Natural killer cell (primary cell): ENCODE measurements around the gene DDR2. TPM values are rescaled to one million over a fixed set of nuclear protein-coding genes. Genes with fewer than 3 reads are reported as not detected.

Experiments
- ATAC-seq, 3 donors: fragments of 150-1000 bp in 2 of 3; fragments of 200-7000 bp in 1 of 3; cut with Tn5 transposase; 1 replicate in 1 of 3; 2 replicates in 2 of 3; pipeline ENCODE4 v1.10.0; 2021; ENCODE audit warnings: mild to moderate bottlenecking in 2 of 3, moderate library complexity in 2 of 3
- DNase-seq, 2 donors: peaks; one replicate each; pipeline versions ENCODE4 v3.0.0 to v3.0.0-alpha.2; 2013 to 2021; ENCODE audit warnings: mixed read lengths in 1 of 2
- H3K27ac ChIP-seq: one replicate; pipeline ENCODE4 v1.5.1; 2013; ENCODE audit warnings: mild to moderate bottlenecking, low read length
- H3K27me3 ChIP-seq: one replicate; pipeline ENCODE4 v1.6.1; 2013; ENCODE audit warnings: low read length; ENCODE audit not compliant: control insufficient read depth, insufficient read depth
- H3K36me3 ChIP-seq: one replicate; pipeline ENCODE4 v1.6.1; 2013; ENCODE audit warnings: low read length; ENCODE audit not compliant: control insufficient read depth, insufficient read depth
- H3K4me1 ChIP-seq: one replicate; pipeline ENCODE4 v1.6.1; 2013; ENCODE audit warnings: low read length; ENCODE audit not compliant: control insufficient read depth, insufficient read depth
- H3K4me3 ChIP-seq: one replicate; pipeline ENCODE4 v1.5.1; 2013; ENCODE audit warnings: low read length
- H3K9me3 ChIP-seq: one replicate; pipeline ENCODE4 v1.6.1; 2013; ENCODE audit warnings: low read length; ENCODE audit not compliant: control insufficient read depth, insufficient read depth
- H3K27ac Mint-ChIP-seq, 2 donors: one replicate each; pipeline ENCODE4 v1.8.0; 2022; ENCODE audit warnings: mild to moderate bottlenecking in 2 of 2, mixed read lengths in 2 of 2, moderate library complexity in 1 of 2
- H3K27me3 Mint-ChIP-seq, 2 donors: one replicate each; pipeline ENCODE4 v1.8.0; 2022; ENCODE audit warnings: low read depth in 2 of 2, mixed read lengths in 2 of 2
- H3K36me3 Mint-ChIP-seq: one replicate; pipeline ENCODE4 v1.8.0; 2022; ENCODE audit warnings: mixed read lengths
- H3K4me1 Mint-ChIP-seq, 2 donors: one replicate each; pipeline ENCODE4 v1.8.0; 2022; ENCODE audit warnings: mixed read lengths in 2 of 2
- H3K4me3 Mint-ChIP-seq: one replicate; pipeline ENCODE4 v1.8.0; 2022; ENCODE audit warnings: mild to moderate bottlenecking, moderate library complexity, mixed read lengths
- H3K9me3 Mint-ChIP-seq, 2 donors: one replicate each; pipeline ENCODE4 v1.8.0; 2022; ENCODE audit warnings: mixed read lengths in 2 of 2
- CTCF ChIP-seq: fragments of 200-600 bp; IDR thresholded peaks from one replicate; pipeline ENCODE4 v1.8.0; 2022; ENCODE audit warnings: antibody characterized with exemption
- WGBS: methylation state at CpG from one replicate; pipeline ENCODE4 v1.1.7; 2013; ENCODE audit warnings: missing lambda C conversion rate; ENCODE audit not compliant: insufficient coverage; 5-methylcytosine and 5-hydroxymethylcytosine counted together
- intact Hi-C: fragments of 100-400 bp; cut with micrococcal nuclease; formaldehyde crosslinking; loops from one replicate; pipeline ENCODE4 v1.14.2; 2022
- total RNA-seq, 4 donors: library from RNA; stranded (reverse); fragments of 120-200 nt in 1 of 4; gene quantifications; one replicate each; pipeline versions ENCODE4 v1.2.3 to v1.2.4, GENCODE V29; 2013 to 2022

DDR2 gene
- total RNA-seq, 3 donors from 2014 or later (not counting 1 experiment from before 2014, with no cell fraction given): 1.5 to 2.0 (median 1.8) TPM

DNA sequence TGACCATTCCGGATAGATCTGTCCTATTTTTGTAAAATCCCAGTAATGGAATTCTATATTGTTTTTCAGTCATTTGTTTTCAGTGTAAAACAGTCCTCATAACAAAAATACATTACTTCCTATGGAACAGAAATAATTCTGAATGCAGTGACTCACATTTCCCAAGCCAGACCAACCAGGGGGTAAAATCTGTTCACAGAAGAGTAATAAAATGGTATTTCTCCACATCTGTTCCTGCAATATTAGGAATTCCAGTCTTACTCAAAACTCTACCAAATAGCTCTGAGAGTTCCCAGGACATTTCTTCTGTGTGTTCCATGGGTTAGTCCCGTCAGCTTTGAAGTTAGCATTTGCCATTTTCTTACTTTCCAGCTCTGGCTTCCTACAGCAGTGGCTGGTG lies 2.6 kb upstream of the DDR2 start:
- Mint-ChIP-seq H3K27ac (no peak overlapping the region), H3K4me3 (no peak overlapping the region), H3K9me3 (no peaks in the 10 kb centered on the region), H3K27me3 (peaks cover 3 to 5% of the 10 kb centered on the region in 2 donors), H3K36me3 (no peaks in the 10 kb centered on the region), H3K4me1 (no peaks in the 10 kb centered on the region)
- no peaks in the 10 kb centered on the region for H3K36me3 ChIP-seq
- ATAC-seq: no peak
- H3K27ac ChIP-seq: no peak overlapping the region
- no peaks in the 10 kb centered on the region for H3K9me3 ChIP-seq
- no peaks in the 10 kb centered on the region for H3K27me3 ChIP-seq
- intact Hi-C loops: no loop called here
- H3K4me3 ChIP-seq: no peak overlapping the region
- no peak for DNase-seq
- TF ChIP-seq CTCF: no peak
- WGBS: 68% methylated on average over 1 of the region's 2 CpGs
- no peaks in the 10 kb centered on the region for H3K4me1 ChIP-seq

GRCh38 chr1:162631546-162632191 lies 595 bp upstream of the DDR2 start:
- H3K4me3 ChIP-seq: no peak overlapping the region
- no peak overlapping the region for H3K27ac ChIP-seq
- ATAC-seq (no peak), DNase-seq (no peak)
- no peaks in the 10 kb centered on the region for H3K9me3 ChIP-seq
- Mint-ChIP-seq H3K36me3 (no peaks in the 10 kb centered on the region), H3K27me3 (peaks cover 3 to 5% of the 10 kb centered on the region in 2 donors), H3K9me3 (no peaks in the 10 kb centered on the region), H3K4me3 (no peak overlapping the region), H3K27ac (no peak overlapping the region), H3K4me1 (no peaks in the 10 kb centered on the region)
- TF ChIP-seq CTCF: no peak
- intact Hi-C loops: no loop called here
- WGBS: 82% methylated on average over 9 of the region's 10 CpGs
- no peaks in the 10 kb centered on the region for H3K36me3 ChIP-seq
- no peaks in the 10 kb centered on the region for H3K4me1 ChIP-seq
- no peaks in the 10 kb centered on the region for H3K27me3 ChIP-seq

DNA sequence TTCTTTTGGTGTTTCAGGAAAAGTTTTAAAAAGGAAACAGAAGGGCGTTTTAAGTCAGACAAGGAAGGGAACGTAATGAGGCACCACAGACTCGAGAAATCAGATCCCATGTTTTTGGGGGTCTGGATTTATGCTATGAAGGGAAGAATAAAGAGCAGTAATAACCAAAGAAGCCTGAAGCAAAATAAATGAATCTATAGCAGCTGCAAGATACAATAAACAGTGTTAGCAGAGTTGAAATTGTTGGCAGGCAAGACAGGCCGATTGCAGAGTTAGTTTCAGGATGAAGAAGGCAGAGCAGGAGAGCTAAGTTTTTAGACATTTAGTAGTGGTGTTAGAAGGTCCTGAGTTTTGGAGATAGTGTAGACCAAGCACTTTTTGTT lies 425 bp downstream of the DDR2 start:
- Mint-ChIP-seq H3K36me3 (no peaks in the 10 kb centered on the region), H3K4me3 (no peak overlapping the region), H3K27ac (no peak overlapping the region), H3K9me3 (no peaks in the 10 kb centered on the region), H3K4me1 (no peaks in the 10 kb centered on the region), H3K27me3 (peaks cover 3 to 5% of the 10 kb centered on the region in 2 donors)
- intact Hi-C loops: no loop called here
- Histone ChIP-seq H3K4me3 (no peak overlapping the region), H3K27me3 (no peaks in the 10 kb centered on the region), H3K9me3 (no peaks in the 10 kb centered on the region), H3K27ac (no peak overlapping the region), H3K4me1 (no peaks in the 10 kb centered on the region), H3K36me3 (no peaks in the 10 kb centered on the region)
- WGBS: 69% methylated on average over 4 of the region's 4 CpGs
- ATAC-seq (no peak), DNase-seq (no peak)
- TF ChIP-seq CTCF: no peak
